ENCODE data around the gene TCTN1.

DNA sequence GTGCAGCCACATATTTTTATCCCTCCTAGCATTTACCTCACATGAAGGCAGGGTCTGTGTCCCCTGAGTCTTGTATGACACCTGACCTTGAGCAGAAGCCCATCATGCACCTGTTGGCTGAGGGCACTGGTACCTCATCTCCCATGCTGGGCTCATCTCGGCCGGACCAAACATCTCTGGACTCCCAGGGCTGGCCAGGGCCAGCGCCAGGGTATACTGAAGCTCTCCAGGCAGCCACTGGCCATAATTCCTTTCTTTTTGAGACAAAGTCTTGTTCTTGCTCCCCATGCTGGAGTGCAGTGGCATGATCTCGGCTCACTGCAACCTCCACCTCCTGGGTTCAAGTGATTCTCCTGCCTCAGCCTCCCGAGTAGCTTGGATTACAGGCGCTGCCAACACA, 53.0 kb downstream of the TCTN1 start:
- TF ChIP-seq, protein P1, sequence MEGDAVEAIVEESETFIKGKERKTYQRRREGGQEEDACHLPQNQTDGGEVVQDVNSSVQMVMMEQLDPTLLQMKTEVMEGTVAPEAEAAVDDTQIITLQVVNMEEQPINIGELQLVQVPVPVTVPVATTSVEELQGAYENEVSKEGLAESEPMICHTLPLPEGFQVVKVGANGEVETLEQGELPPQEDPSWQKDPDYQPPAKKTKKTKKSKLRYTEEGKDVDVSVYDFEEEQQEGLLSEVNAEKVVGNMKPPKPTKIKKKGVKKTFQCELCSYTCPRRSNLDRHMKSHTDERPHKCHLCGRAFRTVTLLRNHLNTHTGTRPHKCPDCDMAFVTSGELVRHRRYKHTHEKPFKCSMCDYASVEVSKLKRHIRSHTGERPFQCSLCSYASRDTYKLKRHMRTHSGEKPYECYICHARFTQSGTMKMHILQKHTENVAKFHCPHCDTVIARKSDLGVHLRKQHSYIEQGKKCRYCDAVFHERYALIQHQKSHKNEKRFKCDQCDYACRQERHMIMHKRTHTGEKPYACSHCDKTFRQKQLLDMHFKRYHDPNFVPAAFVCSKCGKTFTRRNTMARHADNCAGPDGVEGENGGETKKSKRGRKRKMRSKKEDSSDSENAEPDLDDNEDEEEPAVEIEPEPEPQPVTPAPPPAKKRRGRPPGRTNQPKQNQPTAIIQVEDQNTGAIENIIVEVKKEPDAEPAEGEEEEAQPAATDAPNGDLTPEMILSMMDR (conservative IDR thresholded peaks at IDR 0.05; ENCODE audit: low read depth, low read length) = no peak
- TF ChIP-seq POLR2A (IDR thresholded peaks at IDR 0.05; ENCODE audit: low read depth, low read length) (no peak), CHD1 (IDR thresholded peaks at IDR 0.05; ENCODE audit: low read depth, low read length) (no peak), CEBPB (IDR thresholded peaks at IDR 0.05; ENCODE audit: low read depth, low read length) (no peak), NFE2L2 (IDR thresholded peaks at IDR 0.05; ENCODE audit: low read depth, low read length) (no peak), RFX5 (IDR thresholded peaks at IDR 0.05; ENCODE audit: low read depth, low read length) (no peak), RCOR1 (IDR thresholded peaks at IDR 0.05; ENCODE audit: insufficient replicate concordance, low read length) (no peak), MAFK (IDR thresholded peaks at IDR 0.05; ENCODE audit: low read depth, low read length) (no peak), RAD21 (IDR thresholded peaks at IDR 0.05; ENCODE audit: low read length) (no peak)

Measured in IMR-90 (cell line).